CD8-positive, alpha-beta memory T cell (primary cell): ENCODE measurements around the gene CCDC6. TPM values are rescaled to one million over a fixed set of nuclear protein-coding genes. Genes with fewer than 3 reads are reported as not detected.
"Not testable (repeated sequence)": the region's sequence is repeated elsewhere in the genome, so short reads cannot be mapped to it uniquely, and the experiment has no call there.

Experiments
- CTCF ChIA-PET: fragments of 350-600 bp; sonication (Branson Sonifier 250); formaldehyde crosslinking; loops from one replicate; lab custom pipeline; 2021; ENCODE audit warnings: antibody characterized with exemption; lab: Charles Lee
- POLR2A ChIA-PET: fragments of 350-600 bp; sonication (Branson Sonifier 250); formaldehyde crosslinking; loops from one replicate; lab custom pipeline; 2021; ENCODE audit warnings: antibody characterized with exemption; lab: Charles Lee
- DNase-seq, 5 donors: peaks; one replicate each; pipeline versions ENCODE4 v3.0.0 to v3.0.0-alpha.2; 2020 to 2022; ENCODE audit warnings: mixed read lengths in 1 of 5
- H3K27ac ChIP-seq: one replicate; pipeline ENCODE4 v1.7.0; 2013; ENCODE audit warnings: low read depth, mild to moderate bottlenecking, low read length, moderate library complexity
- H3K27me3 ChIP-seq: 2 replicates; pipeline ENCODE4 v1.7.0; 2013; ENCODE audit warnings: low read length, mild to moderate bottlenecking; ENCODE audit not compliant: insufficient read depth, poor library complexity, severe bottlenecking
- H3K36me3 ChIP-seq: 2 replicates; pipeline ENCODE4 v1.7.0; 2013; ENCODE audit warnings: mild to moderate bottlenecking, low read length, moderate library complexity; ENCODE audit not compliant: insufficient read depth
- H3K4me1 ChIP-seq: 2 replicates; pipeline ENCODE4 v1.7.0; 2013; ENCODE audit warnings: mild to moderate bottlenecking, low read length, moderate library complexity; ENCODE audit not compliant: insufficient read depth
- H3K4me3 ChIP-seq: 2 replicates; pipeline ENCODE4 v1.7.0; 2013; ENCODE audit warnings: mild to moderate bottlenecking, low read length
- H3K9me3 ChIP-seq: 2 replicates; pipeline ENCODE4 v1.7.0; 2013; ENCODE audit warnings: mild to moderate bottlenecking, low read length
- H3K27ac Mint-ChIP-seq, 8 donors: one replicate each; pipeline ENCODE4 v1.8.0; 2020 to 2021; ENCODE audit warnings: mixed read lengths in 8 of 8, mild to moderate bottlenecking in 6 of 8, inconsistent platforms in 3 of 8, moderate library complexity in 3 of 8
- H3K27me3 Mint-ChIP-seq, 2 donors: one replicate each; pipeline ENCODE4 v1.8.0; 2020 to 2021; ENCODE audit warnings: mixed read lengths in 2 of 2, mild to moderate bottlenecking in 1 of 2, moderate library complexity in 1 of 2
- H3K36me3 Mint-ChIP-seq, 3 donors: one replicate each; pipeline ENCODE4 v1.8.0; 2020 to 2021; ENCODE audit warnings: mixed read lengths in 3 of 3, inconsistent platforms in 1 of 3, mild to moderate bottlenecking in 1 of 3
- H3K4me1 Mint-ChIP-seq, 3 donors: one replicate each; pipeline ENCODE4 v1.8.0; 2020 to 2021; ENCODE audit warnings: mixed read lengths in 3 of 3, inconsistent platforms in 1 of 3, mild to moderate bottlenecking in 1 of 3
- H3K4me3 Mint-ChIP-seq, 7 donors: one replicate each; pipeline ENCODE4 v1.8.0; 2020 to 2021; ENCODE audit warnings: mixed read lengths in 7 of 7, mild to moderate bottlenecking in 6 of 7, moderate library complexity in 4 of 7, inconsistent platforms in 2 of 7
- H3K9me3 Mint-ChIP-seq, 5 donors: one replicate each; pipeline ENCODE4 v1.8.0; 2020 to 2022; ENCODE audit warnings: mixed read lengths in 5 of 5, mild to moderate bottlenecking in 3 of 5, moderate library complexity in 2 of 5, inconsistent platforms in 1 of 5
- polyA plus RNA-seq: library from polyadenylated mRNA; unstranded; fragments of 300-500 nt; fragmentation: Illumina TruSeq; gene quantifications from one replicate; pipeline ENCODE4 v1.2.3, GENCODE V29; 2021
- total RNA-seq, 2 experiments: library from RNA; stranded (reverse); gene quantifications; one replicate each; pipeline ENCODE4 v1.2.3, GENCODE V29; 2021

Gene CCDC6
- total and polyA plus RNA-seq, 3 experiments from 2014 or later = 4.9 to 53.0 (median 52.0) TPM

DNA sequence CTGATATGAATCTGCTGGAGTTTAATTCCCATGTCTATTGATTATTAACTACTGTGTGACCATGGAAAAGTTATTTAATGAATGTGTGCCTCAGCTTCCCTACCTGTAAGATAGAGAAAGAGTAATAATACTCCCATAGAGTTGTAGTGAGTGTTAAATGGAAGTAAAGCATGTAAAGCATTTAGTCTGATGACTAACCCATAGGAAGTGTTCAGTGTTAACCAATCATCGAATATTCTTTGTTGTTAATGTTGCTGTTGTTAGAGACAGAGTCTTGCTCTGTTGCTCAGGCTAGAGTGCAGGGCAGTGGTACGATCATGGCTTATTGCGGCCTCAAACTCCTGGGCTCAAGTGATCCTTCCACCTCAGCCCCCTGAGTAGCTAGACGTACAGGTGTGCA is 36.2 kb upstream of the CCDC6 start:
- POLR2A ChIA-PET = no interaction called here
- Mint-ChIP-seq H3K9me3 (no peaks in the 10 kb centered on the region), H3K4me1 (no peaks in the 10 kb centered on the region), H3K27ac (no peak overlapping the region), H3K4me3 (no peak overlapping the region), H3K36me3 (no peaks in the 10 kb centered on the region), H3K27me3 (peaks cover 3 to 40% of the 10 kb centered on the region in 2 donors)
- H3K27me3 ChIP-seq = no peaks in the 10 kb centered on the region
- no peaks in the 10 kb centered on the region for H3K36me3 ChIP-seq
- CTCF ChIA-PET = interaction anchor here (1.0 kb wide), 1 partner anchor 13 kb away, joined by 3 read pairs; no protein-coding TSS in a partner anchor
- H3K27ac ChIP-seq = no peak overlapping the region
- no peaks in the 10 kb centered on the region for H3K9me3 ChIP-seq
- DNase-seq = no peak
- no peak overlapping the region for H3K4me3 ChIP-seq
- H3K4me1 ChIP-seq = no peaks in the 10 kb centered on the region

DNA sequence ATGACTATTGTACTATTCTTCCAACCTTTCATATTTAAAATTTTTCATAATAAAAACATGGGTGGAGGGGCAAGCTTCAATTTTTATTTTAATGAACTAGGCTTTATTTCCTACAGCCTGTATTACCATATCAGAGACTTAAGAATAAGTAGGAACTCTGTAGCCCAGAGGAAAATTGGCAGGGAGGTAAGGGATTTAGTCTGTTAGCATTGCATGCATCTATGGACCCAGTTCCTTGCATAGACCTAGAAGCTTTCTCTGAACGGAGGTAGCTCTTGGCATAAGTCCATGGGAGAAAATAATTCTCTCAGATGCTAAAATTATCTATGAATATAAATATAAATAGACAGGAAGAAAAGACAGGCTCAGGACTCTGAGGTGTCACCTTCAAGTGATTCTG is 31.4 kb upstream of the CCDC6 start:
- POLR2A ChIA-PET = no interaction called here
- H3K4me3 Mint-ChIP-seq = no peak overlapping the region
- H3K36me3 ChIP-seq = no peaks in the 10 kb centered on the region
- H3K9me3 Mint-ChIP-seq = no peaks in the 10 kb centered on the region
- CTCF ChIA-PET = no interaction called here
- no peaks in the 10 kb centered on the region for H3K9me3 ChIP-seq
- H3K4me1 ChIP-seq = no peaks in the 10 kb centered on the region
- H3K4me1 Mint-ChIP-seq = no peaks in the 10 kb centered on the region
- no peaks in the 10 kb centered on the region for H3K27me3 ChIP-seq
- no peak overlapping the region for H3K27ac Mint-ChIP-seq
- peaks cover 7 to 22% of the 10 kb centered on the region in 2 donors for H3K27me3 Mint-ChIP-seq
- DNase-seq = no peak
- H3K36me3 Mint-ChIP-seq = no peaks in the 10 kb centered on the region
- H3K4me3 ChIP-seq = no peak overlapping the region
- no peak overlapping the region for H3K27ac ChIP-seq

- Mint-ChIP-seq H3K27me3 (peaks cover 6 to 23% of the 10 kb centered on the region in 2 donors), H3K4me3 (no peak overlapping the region), H3K4me1 (no peaks in the 10 kb centered on the region), H3K36me3 (peaks cover 0 to 4% (median 0%) of the 10 kb centered on the region in 3 donors), H3K27ac (no peak overlapping the region), H3K9me3 (peaks cover 0 to 6% (median 3%) of the 10 kb centered on the region in 5 donors)
- POLR2A ChIA-PET = no interaction called here
- no peak overlapping the region for H3K4me3 ChIP-seq
- DNase-seq = no peak
- H3K9me3 ChIP-seq = no peaks in the 10 kb centered on the region
- no peaks in the 10 kb centered on the region for H3K27me3 ChIP-seq
- CTCF ChIA-PET = no interaction called here
- H3K4me1 ChIP-seq = no peaks in the 10 kb centered on the region
- no peaks in the 10 kb centered on the region for H3K36me3 ChIP-seq
- no peak overlapping the region for H3K27ac ChIP-seq
Measured at GRCh38 chr10:59934701-59935100, 28.3 kb upstream of the CCDC6 start.

DNA sequence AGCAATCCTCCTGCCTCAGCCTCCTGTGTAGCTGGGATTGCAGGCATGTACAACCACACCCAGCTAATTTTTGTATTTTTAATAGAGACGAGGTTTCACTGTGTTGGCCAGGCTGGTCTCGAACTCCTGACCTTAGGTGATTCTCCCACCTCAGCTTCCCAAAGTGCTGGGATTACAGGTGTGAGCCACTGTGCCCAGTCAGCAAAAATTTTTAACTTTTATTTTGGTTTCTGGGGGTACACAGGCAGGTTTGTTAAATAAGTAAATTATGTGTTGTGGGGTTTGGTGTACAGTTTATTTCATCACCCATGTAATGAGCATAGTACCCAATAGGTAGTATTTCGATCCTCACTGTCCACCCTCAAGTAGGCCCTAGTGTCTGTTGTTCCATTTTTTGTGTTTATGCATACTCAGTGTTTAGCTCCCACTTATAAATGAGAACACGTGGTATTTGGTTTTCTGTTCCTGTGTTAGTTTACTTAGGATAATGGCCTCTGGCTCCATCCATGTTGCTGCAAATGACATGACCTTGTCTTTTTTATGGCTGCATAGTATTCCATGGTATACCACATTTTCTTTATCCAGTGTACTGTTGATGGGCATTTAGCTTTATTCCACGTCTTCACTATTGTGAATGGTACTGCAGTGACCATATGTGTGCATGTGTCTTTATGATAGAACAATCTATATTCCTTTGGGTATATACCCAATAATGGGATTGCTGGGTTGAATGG is 24.6 kb upstream of the CCDC6 start:
- H3K4me1 ChIP-seq, H3K27me3 ChIP-seq, H3K27ac ChIP-seq, H3K4me1 Mint-ChIP-seq, H3K9me3 ChIP-seq, DNase-seq, POLR2A ChIA-PET, H3K36me3 ChIP-seq, H3K9me3 Mint-ChIP-seq, H3K4me3 ChIP-seq, H3K27ac Mint-ChIP-seq, H3K4me3 Mint-ChIP-seq, H3K36me3 Mint-ChIP-seq: not testable (repeated sequence)
- CTCF ChIA-PET = interaction anchor here (0.7 kb wide), 1 partner anchor 326 kb away, joined by 3 read pairs; no protein-coding TSS in a partner anchor
- peaks cover 6 to 22% of the 10 kb centered on the region in 2 donors for H3K27me3 Mint-ChIP-seq

GRCh38 chr10:59926086-59926485 is 19.7 kb upstream of the CCDC6 start:
- CTCF ChIA-PET = no interaction called here
- Mint-ChIP-seq H3K36me3 (peaks cover 0 to 18% (median 6%) of the 10 kb centered on the region in 3 donors), H3K4me1 (no peaks in the 10 kb centered on the region), H3K27ac (no peak overlapping the region), H3K4me3 (no peak overlapping the region), H3K9me3 (peaks cover 14 to 24% (median 18%) of the 10 kb centered on the region in 5 donors), H3K27me3 (peaks cover 7 to 30% of the 10 kb centered on the region in 2 donors)
- DNase-seq = no peak
- H3K4me3 ChIP-seq = no peak overlapping the region
- H3K9me3 ChIP-seq = no peaks in the 10 kb centered on the region
- no peak overlapping the region for H3K27ac ChIP-seq
- H3K36me3 ChIP-seq = no peaks in the 10 kb centered on the region
- no peaks in the 10 kb centered on the region for H3K4me1 ChIP-seq
- POLR2A ChIA-PET = no interaction called here
- no peaks in the 10 kb centered on the region for H3K27me3 ChIP-seq

GRCh38 chr10:59922907-59923306 is 16.6 kb upstream of the CCDC6 start:
- peaks cover 0 to 18% (median 6%) of the 10 kb centered on the region in 3 donors for H3K36me3 Mint-ChIP-seq
- peaks cover 20 to 50% of the 10 kb centered on the region in 2 donors for H3K27me3 Mint-ChIP-seq
- no peak overlapping the region for H3K27ac Mint-ChIP-seq
- no peaks in the 10 kb centered on the region for H3K36me3 ChIP-seq
- H3K4me3 Mint-ChIP-seq = no peak overlapping the region
- H3K9me3 ChIP-seq = no peaks in the 10 kb centered on the region
- H3K4me1 Mint-ChIP-seq = no peaks in the 10 kb centered on the region
- no peaks in the 10 kb centered on the region for H3K27me3 ChIP-seq
- peaks cover 14 to 24% (median 18%) of the 10 kb centered on the region in 5 donors for H3K9me3 Mint-ChIP-seq
- ChIA-PET POLR2A (no interaction called here), CTCF (no interaction called here)
- no peaks in the 10 kb centered on the region for H3K4me1 ChIP-seq
- H3K27ac ChIP-seq = no peak overlapping the region
- DNase-seq = no peak
- no peak overlapping the region for H3K4me3 ChIP-seq

DNA sequence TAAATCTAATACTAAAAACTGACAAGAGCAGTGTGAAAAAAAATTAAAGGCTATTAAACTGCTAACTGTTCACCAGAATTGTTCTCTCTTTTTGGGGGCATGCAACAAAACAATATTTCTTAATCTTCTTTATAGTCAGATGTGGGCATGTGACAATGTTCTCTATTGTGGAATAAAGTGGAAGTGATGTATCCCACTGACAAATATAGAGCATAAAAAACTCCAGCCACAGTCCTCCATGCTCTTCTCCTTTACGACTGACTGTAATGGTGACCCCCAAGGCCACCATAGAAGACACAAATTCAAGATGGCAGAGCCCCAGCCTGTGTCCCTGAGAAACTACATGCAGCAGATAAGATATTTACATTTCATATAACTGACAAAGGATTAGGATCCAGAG is 11.6 kb upstream of the CCDC6 start:
- Histone ChIP-seq H3K27me3 (no peaks in the 10 kb centered on the region), H3K4me1 (no peaks in the 10 kb centered on the region), H3K27ac (no peak overlapping the region), H3K9me3 (no peaks in the 10 kb centered on the region), H3K4me3 (no peak overlapping the region), H3K36me3 (no peaks in the 10 kb centered on the region)
- CTCF ChIA-PET = no interaction called here
- peaks cover 24 to 51% of the 10 kb centered on the region in 2 donors for H3K27me3 Mint-ChIP-seq
- peaks cover 0 to 21% (median 5%) of the 10 kb centered on the region in 3 donors for H3K36me3 Mint-ChIP-seq
- H3K27ac Mint-ChIP-seq = no peak overlapping the region
- no peaks in the 10 kb centered on the region for H3K4me1 Mint-ChIP-seq
- H3K4me3 Mint-ChIP-seq = no peak overlapping the region
- DNase-seq = no peak
- peaks cover 17 to 26% (median 24%) of the 10 kb centered on the region in 5 donors for H3K9me3 Mint-ChIP-seq
- POLR2A ChIA-PET = no interaction called here

GRCh38 chr10:59913547-59914237 is 7.3 kb upstream of the CCDC6 start:
- Mint-ChIP-seq H3K36me3 (peaks cover 0 to 9% (median 1%) of the 10 kb centered on the region in 3 donors), H3K4me1 (peaks cover 3 to 9% (median 4%) of the 10 kb centered on the region in 3 donors), H3K4me3 (no peak overlapping the region), H3K9me3 (peaks cover 10 to 17% (median 13%) of the 10 kb centered on the region in 5 donors), H3K27ac (no peak overlapping the region), H3K27me3 (peaks cover 16 to 29% of the 10 kb centered on the region in 2 donors)
- POLR2A ChIA-PET = no interaction called here
- CTCF ChIA-PET = no interaction called here
- Histone ChIP-seq H3K27me3 (no peaks in the 10 kb centered on the region), H3K4me3 (no peak overlapping the region), H3K36me3 (no peaks in the 10 kb centered on the region), H3K27ac (no peak overlapping the region), H3K4me1 (peaks cover 4% of the 10 kb centered on the region), H3K9me3 (no peaks in the 10 kb centered on the region)
- DNase-seq = no peak
